Fibroblast of skin of right quadriceps (primary cell): ENCODE results near the gene GGPS1.
"Not testable (repeated sequence)": the region's sequence is repeated elsewhere in the genome, so short reads cannot be mapped to it uniquely, and the experiment has no call there.

ENCODE experiments used
- DNase-seq: peaks from one replicate; pipeline ENCODE4 v3.0.0-alpha.2; 2013

Gene GGPS1

GRCh38 chr1:235307158-235308124 lies 20.9 kb upstream of the GGPS1 start:
- no peak for DNase-seq

- not testable (repeated sequence) for DNase-seq
These were observed 19.2 kb upstream of the GGPS1 start for GRCh38 chr1:235309206-235309605.

- no peak for DNase-seq
These were observed 15.1 kb upstream of the GGPS1 start for GRCh38 chr1:235313262-235313661.

GRCh38 chr1:235313931-235314678 lies 14.3 kb upstream of the GGPS1 start:
- DNase-seq = peak; percentile 31

GRCh38 chr1:235315173-235315572 lies 13.2 kb upstream of the GGPS1 start:
- DNase-seq = no peak

- DNase-seq = no peak
These were observed 12.6 kb upstream of the GGPS1 start for GRCh38 chr1:235315735-235316134.

- DNase-seq = peak; percentile 31
These were observed 11.2 kb upstream of the GGPS1 start for GRCh38 chr1:235317168-235317567.

- DNase-seq = no peak
These were observed 9.1 kb upstream of the GGPS1 start for GRCh38 chr1:235319255-235319654.

GRCh38 chr1:235320521-235321179 lies 7.7 kb upstream of the GGPS1 start:
- no peak for DNase-seq

GRCh38 chr1:235324296-235324695 lies 4.1 kb upstream of the GGPS1 start:
- no peak for DNase-seq

- DNase-seq = no peak
These were observed 3.2 kb upstream of the GGPS1 start for GRCh38 chr1:235325139-235325538.

GRCh38 chr1:235325854-235326253 lies 2.5 kb upstream of the GGPS1 start:
- DNase-seq = no peak

- peak; percentile 17 for DNase-seq
These were observed 1.4 kb upstream of the GGPS1 start for GRCh38 chr1:235326719-235327558.

- no peak for DNase-seq
These were observed 655 bp upstream of the GGPS1 start, which contains the start of gene ARID4B for GRCh38 chr1:235327559-235328270. ARID4B (minus strand) TSS chr1:235328179; CDS start chr1:235326919, 1,260 bp downstream.

GRCh38 chr1:235329139-235329902 lies 951 bp downstream of the GGPS1 start:
- DNase-seq = peak; percentile 12

GRCh38 chr1:235330918-235331285 lies 2.5 kb downstream of the GGPS1 start:
- no peak for DNase-seq

- DNase-seq = no peak
These were observed 3.0 kb downstream of the GGPS1 start for GRCh38 chr1:235331401-235331800.

GRCh38 chr1:235336903-235337302 lies 8.5 kb downstream of the GGPS1 start:
- DNase-seq = no peak

GRCh38 chr1:235339746-235340145 lies 11.4 kb downstream of the GGPS1 start:
- DNase-seq = no peak

- no peak for DNase-seq
These were observed 13.0 kb downstream of the GGPS1 start for GRCh38 chr1:235341334-235341733.

- DNase-seq = peak; percentile 9
These were observed 13.7 kb downstream of the GGPS1 start for GRCh38 chr1:235342039-235342438.
